AG09319 (cell line): ENCODE results near the gene ALPK3.

Experiments
- DNase-seq: peaks from one replicate; pipeline ENCODE4 v3.0.0-alpha.2; 2010; ENCODE audit warnings: low read depth; ENCODE audit errors: extremely low read depth
- TF ChIP-seq, protein P1 (sequence below): IDR thresholded peaks from 2 replicates; pipeline ENCODE4 v1.5.1; 2011; ENCODE audit warnings: low read depth, mild to moderate bottlenecking, inconsistent platforms, low read length, moderate library complexity

ALPK3 gene

GRCh38 chr15:84880822-84881519 is 63.8 kb downstream of the ALPK3 start:
- no peak for DNase-seq
- TF ChIP-seq, protein P1, sequence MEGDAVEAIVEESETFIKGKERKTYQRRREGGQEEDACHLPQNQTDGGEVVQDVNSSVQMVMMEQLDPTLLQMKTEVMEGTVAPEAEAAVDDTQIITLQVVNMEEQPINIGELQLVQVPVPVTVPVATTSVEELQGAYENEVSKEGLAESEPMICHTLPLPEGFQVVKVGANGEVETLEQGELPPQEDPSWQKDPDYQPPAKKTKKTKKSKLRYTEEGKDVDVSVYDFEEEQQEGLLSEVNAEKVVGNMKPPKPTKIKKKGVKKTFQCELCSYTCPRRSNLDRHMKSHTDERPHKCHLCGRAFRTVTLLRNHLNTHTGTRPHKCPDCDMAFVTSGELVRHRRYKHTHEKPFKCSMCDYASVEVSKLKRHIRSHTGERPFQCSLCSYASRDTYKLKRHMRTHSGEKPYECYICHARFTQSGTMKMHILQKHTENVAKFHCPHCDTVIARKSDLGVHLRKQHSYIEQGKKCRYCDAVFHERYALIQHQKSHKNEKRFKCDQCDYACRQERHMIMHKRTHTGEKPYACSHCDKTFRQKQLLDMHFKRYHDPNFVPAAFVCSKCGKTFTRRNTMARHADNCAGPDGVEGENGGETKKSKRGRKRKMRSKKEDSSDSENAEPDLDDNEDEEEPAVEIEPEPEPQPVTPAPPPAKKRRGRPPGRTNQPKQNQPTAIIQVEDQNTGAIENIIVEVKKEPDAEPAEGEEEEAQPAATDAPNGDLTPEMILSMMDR: no peak

DNA sequence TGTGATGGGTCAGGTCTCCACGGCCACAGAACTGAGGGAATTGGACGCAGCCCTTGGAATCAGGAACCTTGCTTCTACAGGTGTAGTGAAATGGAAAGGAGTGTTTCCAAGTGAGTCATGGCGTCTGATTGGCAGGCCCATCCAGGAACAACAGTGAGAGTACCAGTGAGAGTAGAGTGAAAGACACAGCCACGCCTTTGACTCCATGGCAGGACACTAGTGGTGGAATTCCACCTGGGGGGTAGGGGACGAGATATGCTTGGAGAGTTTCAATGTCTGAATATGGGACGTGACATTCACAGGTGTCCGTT is 64.3 kb downstream of the ALPK3 start:
- no peak for DNase-seq
- TF ChIP-seq, protein P1: no peak

DNA sequence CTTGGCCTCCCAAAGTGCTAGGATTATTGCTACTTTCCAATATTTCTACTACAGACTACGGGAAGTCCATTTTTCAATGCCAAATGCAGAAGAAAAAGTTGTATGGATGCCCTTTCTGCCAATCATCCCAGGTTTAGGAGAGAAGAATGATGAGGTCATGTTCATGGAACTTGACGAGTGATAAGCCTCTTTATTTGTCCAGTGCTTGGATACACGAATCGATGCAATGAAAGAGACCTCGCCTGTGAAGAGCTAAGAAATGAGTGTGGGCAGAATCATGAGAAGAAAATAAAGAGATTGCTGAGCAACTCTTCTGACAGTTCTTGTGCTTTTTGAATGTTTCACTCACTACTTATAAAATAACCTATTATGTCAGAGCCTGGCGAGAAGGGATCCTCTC is 66.3 kb downstream of the ALPK3 start:
- no peak for DNase-seq
- TF ChIP-seq, protein P1: no peak

DNA sequence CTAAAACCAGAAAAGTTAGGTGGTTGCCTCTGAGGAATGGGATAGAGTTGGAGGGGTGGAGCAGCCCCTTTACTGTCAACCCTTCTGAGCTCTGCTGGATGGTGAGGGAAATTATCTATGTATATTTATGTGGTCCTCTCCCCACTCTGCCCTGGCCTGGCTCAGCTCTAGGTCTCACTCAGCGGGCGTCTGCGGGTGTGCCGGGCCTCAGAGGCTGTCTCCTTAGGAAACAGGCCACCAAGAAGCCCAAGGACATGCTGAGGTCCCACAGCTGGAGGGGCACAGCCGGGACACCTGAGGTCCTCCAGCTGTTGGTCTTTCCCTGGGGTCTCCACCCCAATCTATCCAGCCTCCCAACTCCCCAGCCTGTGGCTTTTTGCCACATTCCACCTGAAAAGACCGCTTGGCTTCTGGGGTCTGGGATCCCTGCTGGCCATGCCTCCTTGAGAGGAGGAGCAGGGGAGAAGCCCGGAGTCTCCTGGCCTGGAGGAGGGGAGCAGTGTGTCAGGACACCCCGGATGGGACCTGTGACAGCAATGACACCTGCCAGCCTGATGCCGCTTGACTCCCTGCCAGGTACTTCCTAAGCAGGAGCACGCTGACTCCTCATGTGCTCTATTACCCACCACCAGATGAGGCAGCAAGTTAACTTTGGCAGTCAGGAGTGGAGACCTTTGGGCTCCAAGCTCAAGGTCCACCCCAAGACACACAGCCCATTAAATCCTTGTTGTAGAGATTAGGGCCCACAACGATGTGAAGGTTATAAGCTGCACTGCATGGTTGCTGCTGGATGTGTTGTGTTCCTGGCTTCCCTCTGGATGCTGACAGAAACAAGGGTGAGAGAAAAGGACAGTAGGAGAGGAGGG is 67.0 kb downstream of the ALPK3 start, which contains the start of gene SLC28A1:
TSS of gene SLC28A1 (plus strand) at position 747 of the 866 bp plus-strand sequence. CDS start 3,099 bp downstream, outside the sequence.
- TF ChIP-seq, protein P1: no peak

DNA sequence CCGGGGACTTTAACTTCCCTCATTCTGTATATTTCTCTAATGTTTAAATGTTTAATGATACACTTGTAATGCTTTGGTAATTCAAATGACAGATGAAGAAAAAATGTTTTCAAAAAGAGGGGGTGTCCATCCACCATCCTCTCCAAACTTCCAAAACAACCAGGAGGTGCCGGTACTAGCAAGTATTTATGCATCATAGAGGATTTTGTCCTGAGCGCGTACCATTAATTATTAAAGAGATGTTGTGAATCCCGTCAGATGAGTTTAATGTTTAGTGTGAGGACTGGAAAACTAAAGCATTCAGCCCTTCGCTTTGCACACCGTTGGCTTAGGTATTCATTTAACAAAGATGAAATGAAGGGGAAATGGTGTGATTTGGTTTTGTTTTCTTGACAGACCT is 68.6 kb downstream of the ALPK3 start:
- TF ChIP-seq, protein P1: no peak
- DNase-seq: no peak

More for the DNA sequence above, 67.0 kb downstream of the ALPK3 start, which contains the start of gene SLC28A1:
- no peak for DNase-seq

DNA sequence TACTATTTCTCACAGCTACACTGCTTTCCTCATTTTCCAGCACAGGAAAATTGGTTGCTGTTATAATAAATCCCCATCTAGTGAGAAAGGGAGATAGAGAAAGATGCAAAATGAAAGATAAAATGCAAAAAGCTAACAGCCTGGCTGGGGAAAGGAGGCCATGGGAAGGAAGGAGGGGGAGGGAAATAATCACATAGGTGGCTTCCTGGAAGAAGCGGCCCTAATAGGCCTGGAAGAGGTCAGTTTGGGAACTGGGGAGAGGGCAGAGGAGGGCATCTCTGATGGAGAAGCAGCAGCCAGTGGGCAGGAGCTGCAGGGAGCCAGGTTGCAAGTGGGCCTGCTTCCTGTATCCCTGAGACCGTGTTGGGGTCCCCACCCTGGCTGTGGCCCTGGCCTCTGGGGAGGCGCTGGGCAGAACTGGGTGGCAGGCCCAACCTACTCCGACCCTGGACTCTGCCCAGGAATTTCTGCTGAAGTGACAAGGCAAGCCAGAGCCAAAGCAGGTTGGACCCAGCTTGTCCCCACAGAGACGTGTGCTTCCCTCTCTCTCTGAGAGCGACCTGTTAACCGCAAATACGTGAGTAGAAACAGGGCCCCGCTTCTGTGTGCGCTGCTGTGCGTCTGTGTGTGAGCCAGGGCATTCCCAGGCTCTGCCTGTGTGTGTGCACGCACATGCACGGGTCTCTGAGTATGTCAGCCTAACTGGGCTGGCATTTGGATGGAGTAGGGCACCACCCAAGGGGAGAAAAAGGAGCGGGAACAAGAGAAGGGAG is 69.2 kb downstream of the ALPK3 start:
- no peak for DNase-seq
- TF ChIP-seq, protein P1: no peak
